ENCODE measurements around the gene PPWD1. TPM values are rescaled to one million over a fixed set of nuclear protein-coding genes. Genes with fewer than 3 reads are reported as not detected.
"Not testable (repeated sequence)": the region's sequence is repeated elsewhere in the genome, so short reads cannot be mapped to it uniquely, and the experiment has no call there.

Gene PPWD1
- 47.1 TPM for total RNA-seq

DNA sequence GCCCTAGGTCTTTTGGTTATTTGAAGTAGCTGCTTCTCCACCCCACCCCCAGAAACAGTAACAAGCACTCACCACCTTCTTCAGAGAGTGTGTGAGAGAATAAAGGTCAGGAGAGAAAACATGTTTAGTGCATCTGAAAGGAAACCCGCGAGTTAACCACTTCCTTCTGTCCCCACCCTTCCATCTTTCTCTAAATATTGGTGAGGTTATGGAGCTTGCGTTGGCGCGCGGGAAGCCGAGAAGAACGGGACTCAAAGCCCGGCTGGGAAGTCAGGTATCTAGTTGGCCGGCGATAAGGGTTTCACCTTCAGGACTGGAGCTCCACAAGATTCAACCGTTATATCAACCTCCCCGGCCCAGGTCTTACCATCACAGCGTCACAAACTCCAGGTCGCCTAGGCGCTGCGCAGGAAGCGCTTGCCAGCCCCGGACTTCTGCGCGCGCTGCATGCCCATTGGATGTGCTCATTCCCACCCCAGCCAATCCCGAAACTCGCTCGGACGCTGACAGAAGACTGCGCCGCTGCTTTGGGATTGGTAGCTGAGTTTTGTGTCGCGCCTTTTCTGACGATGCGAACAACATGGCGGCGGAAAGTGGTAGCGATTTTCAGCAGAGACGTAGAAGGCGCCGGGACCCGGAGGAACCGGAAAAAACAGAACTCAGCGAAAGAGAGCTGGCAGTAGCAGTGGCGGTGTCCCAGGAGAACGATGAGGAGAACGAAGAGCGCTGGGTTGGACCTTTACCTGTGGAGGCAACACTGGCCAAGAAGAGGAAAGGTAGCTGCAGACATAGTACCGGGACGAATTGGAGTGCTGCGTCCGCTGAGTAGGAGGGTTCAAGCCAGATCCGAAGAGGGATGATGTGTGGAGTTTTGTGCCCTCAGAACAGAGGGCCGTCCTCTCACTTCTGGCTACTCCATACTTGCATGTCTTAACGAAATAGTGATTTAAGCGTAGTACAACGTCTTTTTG is at the start of gene PPWD1, which contains the start of gene CENPK:
Gene PPWD1 (plus strand): TSS at position 566 of the 971 bp plus-strand sequence. CDS start 15 bp downstream, at position 581.
Gene CENPK (minus strand): TSS at position 438 of the 971 bp plus-strand sequence. CDS start 8,261 bp downstream, outside the sequence.
- intact Hi-C loops (cut with DNase I) = no loop called here
- DNase-seq (ENCODE audit: low spot score) (peak; percentile 95), ATAC-seq (peak; percentile 100)

DNA sequence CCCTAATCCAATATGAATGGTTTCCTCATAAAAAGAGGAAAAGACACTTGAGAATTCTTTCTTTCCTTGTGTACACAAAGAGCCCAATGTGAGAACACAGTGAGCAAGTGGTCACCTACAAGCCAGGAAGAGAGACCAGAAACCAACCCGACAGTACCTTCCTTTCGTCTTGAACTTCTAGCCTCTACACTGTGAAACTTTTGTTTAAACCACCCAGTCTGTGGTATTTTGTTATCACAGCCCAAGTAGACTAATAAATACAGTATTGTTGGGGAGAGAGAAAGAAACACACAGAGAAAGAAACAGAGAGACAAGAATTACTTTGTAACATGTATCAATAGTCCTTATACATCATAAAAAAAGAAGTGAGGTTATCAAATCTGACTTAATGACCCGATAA is 37.4 kb upstream of the PPWD1 start:
- no peak for DNase-seq (ENCODE audit: low spot score)
- intact Hi-C loops (cut with DNase I) = no loop called here
- ATAC-seq = no peak

DNA sequence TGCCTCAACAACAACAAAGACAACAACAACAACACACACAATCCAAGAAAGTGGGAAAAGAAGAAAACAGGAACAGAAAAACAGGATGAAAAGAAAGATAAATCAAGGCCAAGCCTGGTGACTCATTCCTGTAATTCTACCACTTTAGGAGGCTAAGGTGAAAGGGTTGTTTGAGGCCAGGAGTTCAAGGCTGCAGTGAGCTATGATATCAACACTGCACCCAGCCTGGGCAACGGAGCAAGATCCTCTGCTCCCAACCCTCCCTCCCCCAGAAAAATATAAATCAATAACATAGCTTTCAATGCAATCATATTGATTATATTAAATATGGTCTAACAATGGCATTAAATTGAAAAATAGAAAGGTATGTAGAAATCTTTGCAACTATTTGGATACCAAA is 32.2 kb upstream of the PPWD1 start:
- DNase-seq (ENCODE audit: low spot score) (no peak), ATAC-seq (no peak)
- intact Hi-C loops (cut with DNase I) = no loop called here

DNA sequence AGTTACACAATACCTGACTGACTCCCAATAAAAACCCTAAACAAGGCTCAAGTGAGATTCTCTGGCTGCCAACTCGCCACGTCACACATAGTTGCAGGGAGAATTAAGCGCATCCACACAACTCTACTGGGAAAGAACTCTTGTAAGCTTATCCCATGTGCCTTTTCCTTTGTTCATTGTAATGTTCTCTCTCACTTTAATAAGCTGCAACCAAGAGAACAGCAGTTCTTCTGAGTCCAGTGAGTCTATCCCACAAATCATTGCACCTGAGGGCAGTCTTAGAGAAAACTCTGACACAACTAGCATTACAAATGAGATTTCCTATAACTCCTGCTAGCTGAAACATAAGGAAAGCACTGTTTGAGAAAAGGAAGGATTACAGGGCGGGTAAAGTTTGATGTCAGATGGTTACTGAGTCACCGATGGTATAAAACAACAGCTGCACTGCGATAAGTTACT is 27.5 kb upstream of the PPWD1 start:
- intact Hi-C loops (cut with DNase I) = no loop called here
- ATAC-seq (no peak), DNase-seq (ENCODE audit: low spot score) (no peak)

DNA sequence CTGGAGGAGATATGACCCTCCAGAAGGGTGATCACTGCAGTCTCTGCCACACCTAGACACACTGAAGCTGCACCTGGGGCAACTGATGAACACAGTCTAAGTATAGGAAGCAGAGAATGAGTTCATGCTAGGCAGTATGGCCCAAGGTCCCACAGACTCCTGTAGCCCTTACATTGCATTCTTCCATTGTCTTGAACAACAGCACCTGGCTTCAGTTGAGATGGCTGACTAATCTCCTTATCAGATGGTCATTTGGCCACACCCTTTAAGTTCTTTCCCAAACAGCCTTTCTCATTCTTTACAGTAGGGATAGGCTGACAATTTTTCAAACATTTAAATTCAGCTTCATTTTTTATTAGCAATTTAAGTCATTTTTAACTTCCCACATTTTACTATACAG is 23.3 kb upstream of the PPWD1 start:
- DNase-seq (ENCODE audit: low spot score) (no peak), ATAC-seq (no peak)
- intact Hi-C loops (cut with DNase I) = no loop called here

DNA sequence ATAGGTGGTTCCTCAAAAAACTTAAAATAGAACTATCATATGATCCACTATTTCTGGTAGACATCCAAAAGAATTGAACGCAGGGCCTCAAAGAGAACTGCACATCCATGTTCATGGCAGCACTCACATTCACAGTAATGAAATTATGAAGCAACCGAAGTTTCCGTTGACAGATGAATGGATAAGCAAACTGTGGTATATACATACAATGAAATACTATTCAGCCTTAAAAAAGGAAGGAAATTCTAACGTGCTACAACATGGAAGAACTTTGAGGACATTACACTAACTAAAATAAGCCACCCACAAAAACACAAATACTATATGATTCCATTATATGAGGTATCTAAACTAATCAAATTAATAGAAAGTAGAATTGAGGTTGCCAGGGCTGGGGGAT is 18.6 kb upstream of the PPWD1 start:
- ATAC-seq (no peak), DNase-seq (ENCODE audit: low spot score) (no peak)
- intact Hi-C loops (cut with DNase I) = no loop called here

DNA sequence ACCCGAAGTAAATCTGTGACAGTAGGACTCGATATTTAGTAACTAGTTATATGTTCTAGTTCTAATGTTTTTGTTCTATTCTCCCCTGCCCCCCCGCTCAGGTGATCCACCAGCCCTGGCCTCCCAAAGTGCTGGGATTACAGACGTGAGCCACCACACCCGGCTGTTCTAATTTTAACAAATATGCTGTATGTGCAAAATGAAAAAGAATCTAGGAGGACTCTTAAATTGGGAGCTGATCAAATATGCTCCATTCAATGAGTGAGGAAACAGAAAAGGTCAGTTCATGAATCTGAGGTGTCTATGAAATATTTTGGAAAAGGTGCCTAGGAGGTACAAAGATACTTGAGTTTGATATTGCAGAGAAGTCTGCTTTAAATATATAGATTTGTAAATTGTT is 17.0 kb upstream of the PPWD1 start:
- intact Hi-C loops (cut with DNase I) = no loop called here
- DNase-seq (ENCODE audit: low spot score) (no peak), ATAC-seq (no peak)

DNA sequence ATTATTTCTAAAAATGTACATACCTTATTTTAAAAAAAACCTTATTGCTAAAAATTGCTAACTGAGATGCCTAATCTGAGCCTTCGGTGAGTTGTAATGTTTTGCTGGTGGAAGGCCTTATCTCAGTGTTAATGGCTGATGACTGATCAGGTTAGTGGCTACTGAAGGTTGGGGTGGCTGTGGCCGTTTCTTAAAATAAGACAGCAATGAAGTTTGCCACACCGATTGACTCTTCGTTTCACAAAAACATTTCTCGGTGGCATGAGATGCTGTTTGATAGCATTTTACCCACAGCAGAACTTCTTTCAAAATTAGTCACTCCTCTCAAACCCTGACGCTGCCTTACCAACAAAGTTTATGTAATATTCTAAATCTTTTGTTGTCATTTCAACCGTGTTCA is 14.8 kb upstream of the PPWD1 start:
- intact Hi-C loops (cut with DNase I) = no loop called here
- ATAC-seq (no peak), DNase-seq (ENCODE audit: low spot score) (no peak)

DNA sequence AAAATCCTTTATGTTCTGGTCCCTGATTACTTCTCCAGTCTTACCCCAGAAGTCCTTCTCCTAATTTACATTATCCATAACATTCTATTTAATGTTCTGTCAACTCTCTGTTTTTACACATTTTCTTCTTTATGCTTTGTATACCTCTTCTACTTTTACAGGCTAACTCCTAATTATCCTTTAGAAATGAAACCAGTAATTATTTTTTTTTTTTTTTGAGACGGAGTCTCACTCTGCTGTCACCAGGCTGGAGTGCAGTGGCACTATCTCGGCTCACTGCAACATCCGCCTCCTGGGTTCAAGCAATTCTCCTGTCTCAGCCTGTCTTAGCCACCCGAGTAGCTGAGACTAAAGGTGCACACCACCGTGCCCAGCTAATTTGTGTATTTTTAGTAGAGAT is 9.2 kb upstream of the PPWD1 start:
- DNase-seq (ENCODE audit: low spot score) (no peak), ATAC-seq (no peak)
- intact Hi-C loops (cut with DNase I) = no loop called here

DNA sequence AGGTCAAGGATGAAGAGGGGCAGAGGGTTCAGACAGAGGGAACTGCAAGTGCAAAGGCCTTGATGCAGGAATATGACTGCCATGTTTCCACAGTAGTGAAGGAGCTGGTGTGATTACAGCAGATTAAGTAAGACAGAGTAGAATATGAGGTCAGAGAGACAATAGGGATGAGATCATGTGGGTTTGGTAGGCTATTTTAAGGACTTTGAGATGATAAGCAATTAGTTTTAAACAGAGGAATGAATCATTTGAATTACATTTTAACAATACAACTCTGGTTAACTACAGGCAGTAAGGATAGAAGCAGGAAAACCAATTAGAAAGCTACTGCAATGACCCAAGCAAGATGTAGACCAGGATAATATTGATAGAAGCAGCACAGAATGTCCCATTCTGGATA is 7.8 kb upstream of the PPWD1 start:
- no peak for ATAC-seq
- intact Hi-C loops (cut with DNase I) = no loop called here

DNA sequence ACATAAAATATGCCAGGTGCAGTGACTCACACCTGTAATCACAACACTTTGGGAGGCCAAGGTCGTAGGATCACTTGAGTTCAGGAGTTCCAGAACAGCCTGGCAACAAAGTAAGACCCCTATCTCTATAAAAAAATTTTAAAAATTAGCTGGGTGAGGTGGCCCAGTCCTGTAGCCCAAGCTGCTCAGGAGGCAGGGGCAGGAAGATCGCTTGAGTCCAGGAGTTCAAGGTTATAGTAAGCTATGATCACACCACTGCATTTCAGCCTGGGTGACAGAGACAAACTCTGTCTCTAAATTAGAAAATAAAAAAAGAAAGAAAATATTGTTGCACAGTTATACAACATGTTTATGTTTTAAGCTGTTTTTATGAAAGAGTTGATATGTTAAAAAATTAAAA is 6.9 kb upstream of the PPWD1 start:
- no peak for DNase-seq (ENCODE audit: low spot score)
- no peak for ATAC-seq
- intact Hi-C loops (cut with DNase I) = no loop called here

More for the DNA sequence above, 7.8 kb upstream of the PPWD1 start:
- no peak for DNase-seq (ENCODE audit: low spot score)

DNA sequence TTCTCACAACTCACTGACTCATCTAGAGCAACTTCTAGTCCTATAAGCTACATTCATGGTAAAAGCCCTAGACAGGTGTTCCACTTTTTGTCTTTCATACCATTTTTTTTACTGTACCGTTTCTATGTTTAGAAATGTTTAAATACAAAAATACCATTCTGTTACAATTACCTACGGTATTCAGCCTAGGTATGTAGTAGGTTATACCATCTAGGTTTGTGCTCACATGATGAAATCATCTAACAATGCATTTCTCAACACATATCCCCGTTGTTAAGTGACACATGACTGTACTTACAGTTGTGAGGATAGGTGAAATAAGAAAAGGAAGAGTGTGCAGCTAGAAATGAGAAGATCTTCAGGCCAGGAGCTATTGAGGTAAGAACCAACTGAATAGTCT is 6.4 kb upstream of the PPWD1 start:
- no peak for ATAC-seq
- intact Hi-C loops (cut with DNase I) = no loop called here
- no peak for DNase-seq (ENCODE audit: low spot score)

DNA sequence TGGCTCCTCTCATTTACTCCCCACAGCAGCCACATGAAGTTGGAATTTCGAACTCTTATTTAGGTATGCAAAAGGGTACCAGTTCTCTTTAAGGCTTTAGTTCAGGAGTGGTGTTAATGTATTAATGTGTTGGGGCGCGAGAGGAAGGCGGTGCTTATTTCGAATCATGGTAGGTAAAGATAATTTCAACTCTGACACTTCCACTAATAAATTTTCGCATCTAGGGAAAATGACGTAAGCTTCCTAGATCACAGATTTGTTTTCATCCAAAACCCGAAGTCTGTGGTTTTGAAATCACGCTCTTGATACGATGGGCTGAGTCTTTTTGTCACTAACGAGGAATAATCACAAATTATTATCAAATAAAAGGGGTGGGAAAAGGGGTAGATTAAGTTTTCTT is 681 bp downstream of the PPWD1 start:
- intact Hi-C loops (cut with DNase I) = no loop called here
- ATAC-seq = no peak
- DNase-seq (ENCODE audit: low spot score) = no peak

DNA sequence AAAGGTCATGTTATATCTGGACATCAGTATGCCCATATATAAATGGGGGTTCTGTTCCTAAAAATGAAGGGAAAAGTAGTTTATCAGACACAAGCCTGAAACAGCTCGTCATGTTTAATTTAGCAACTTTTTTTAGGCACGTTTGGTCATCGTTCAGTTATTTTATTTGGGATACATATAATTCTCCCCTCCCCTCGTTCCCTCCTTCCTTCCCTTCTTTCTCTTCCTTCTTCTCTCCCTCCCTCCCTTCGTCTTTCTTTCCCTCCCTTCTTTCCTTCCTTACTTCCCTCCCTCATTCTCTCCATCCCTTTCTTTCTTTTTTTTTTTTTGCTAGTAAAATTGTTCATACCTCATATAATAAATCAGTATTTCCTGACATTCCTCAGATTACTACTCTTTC is 3.4 kb downstream of the PPWD1 start:
- intact Hi-C loops (cut with DNase I) = no loop called here
- ATAC-seq (no peak), DNase-seq (ENCODE audit: low spot score) (no peak)

DNA sequence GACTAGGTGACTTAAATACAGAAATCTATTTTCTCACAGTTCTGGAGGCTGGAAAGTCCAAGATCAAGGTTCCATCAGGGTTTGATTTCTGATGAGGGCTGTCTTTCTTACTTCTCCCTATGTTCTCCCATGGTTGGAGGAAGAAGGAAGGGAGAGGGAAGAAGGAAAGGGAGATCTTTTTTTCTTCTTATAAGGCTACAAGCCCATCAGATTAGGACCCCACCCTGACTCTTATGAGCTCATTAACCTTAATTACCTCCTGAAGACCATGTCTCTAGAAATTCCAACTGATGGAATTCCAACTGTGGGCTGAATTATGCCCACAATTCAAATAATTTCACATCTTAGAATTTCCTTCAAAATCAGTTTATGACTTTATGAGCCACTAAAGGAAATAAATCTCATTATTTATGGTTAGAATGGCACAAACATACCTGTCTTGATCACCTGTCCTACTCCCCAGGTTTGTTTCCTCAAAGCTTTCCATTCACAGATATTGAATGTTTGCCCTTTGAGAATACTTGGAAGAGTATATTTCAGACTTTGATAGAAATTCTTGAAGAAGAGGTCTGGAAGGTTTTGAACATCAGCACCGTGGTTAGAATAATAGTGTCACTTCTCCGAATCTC is 7.6 kb downstream of the PPWD1 start:
- no peak for DNase-seq (ENCODE audit: low spot score)
- intact Hi-C loops (cut with DNase I) = no loop called here
- ATAC-seq = no peak

DNA sequence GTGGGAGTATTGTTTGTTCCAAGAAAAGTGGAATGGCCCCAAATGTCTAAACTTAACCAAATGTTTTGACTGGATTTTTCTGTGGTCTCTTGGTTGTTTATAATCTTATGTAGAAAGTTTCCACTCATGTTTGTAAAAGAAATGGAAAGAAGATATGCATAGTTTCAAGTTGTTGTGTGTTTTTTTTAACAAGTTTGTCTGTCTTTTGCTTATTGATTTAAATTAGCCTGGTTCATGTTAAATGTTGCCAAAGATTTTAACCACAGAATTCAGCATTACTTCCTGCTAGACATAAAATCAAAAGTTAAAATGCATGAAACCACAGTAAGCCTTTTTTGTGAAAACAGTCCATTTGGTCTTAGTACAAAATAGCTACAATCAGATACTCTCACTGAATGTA is 14.0 kb downstream of the PPWD1 start:
- intact Hi-C loops (cut with DNase I) = no loop called here
- ATAC-seq (no peak), DNase-seq (ENCODE audit: low spot score) (no peak)

DNA sequence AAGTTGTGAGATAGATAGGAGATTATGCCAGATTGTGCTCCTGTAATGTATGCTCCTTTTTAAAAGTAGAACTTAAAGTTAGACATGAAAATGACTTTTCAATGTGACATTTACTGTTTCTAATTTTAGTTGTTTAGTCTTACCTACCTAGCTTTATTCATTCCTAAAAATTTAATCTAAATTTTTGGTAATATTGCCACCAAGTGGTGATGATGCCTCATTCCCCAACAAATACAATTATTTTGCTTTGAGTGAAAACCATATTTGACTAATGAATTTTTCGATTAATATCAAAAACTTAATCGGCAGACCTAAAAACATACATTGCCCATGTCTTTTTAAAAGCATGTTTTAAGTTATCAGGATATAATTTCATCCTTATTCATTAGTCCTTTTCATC is 25.6 kb downstream of the PPWD1 start:
- DNase-seq (ENCODE audit: low spot score) = no peak
- no peak for ATAC-seq
- intact Hi-C loops (cut with DNase I) = no loop called here

DNA sequence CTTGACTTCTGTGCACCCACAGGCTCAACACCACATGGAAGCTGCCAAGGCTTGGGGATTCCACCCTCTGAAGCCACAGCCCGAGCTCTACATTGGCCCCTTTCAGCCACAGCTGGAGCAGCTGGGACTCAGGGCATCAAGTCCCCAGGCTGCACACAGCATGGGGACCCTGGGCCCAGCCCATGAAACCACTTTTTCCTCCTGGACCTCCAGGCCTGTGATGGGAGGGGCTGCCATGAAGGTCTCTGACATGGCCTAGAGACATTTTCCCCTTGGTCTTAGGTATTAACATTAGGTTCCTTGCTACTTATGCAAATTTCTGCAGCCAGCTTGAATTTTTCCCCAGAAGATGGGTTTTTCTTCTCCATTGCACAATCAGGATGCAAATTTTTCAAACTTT is 38.7 kb downstream of the PPWD1 start:
- intact Hi-C loops (cut with DNase I); DNase-seq (ENCODE audit: low spot score); ATAC-seq: not testable (repeated sequence)

DNA sequence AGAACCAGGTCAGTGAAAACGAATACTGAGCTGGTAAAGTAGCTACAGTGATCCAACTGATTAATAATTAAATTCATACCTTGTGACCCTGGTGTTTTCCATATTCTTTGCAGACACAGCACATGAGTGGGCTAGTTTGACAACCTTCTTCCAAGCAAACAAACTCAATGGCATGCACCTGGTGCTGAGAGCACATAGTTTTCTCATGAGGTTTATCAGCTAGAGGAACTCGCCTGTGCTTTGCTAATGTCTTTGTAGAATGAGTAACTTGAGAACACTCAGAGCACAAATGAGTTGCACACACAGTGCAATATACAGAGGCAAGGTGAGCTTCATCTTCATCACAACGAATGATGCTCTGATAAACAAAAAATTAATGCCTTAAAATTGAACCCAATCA is 48.4 kb downstream of the PPWD1 start:
- ATAC-seq (no peak), DNase-seq (ENCODE audit: low spot score) (no peak)
- intact Hi-C loops (cut with DNase I) = no loop called here

DNA sequence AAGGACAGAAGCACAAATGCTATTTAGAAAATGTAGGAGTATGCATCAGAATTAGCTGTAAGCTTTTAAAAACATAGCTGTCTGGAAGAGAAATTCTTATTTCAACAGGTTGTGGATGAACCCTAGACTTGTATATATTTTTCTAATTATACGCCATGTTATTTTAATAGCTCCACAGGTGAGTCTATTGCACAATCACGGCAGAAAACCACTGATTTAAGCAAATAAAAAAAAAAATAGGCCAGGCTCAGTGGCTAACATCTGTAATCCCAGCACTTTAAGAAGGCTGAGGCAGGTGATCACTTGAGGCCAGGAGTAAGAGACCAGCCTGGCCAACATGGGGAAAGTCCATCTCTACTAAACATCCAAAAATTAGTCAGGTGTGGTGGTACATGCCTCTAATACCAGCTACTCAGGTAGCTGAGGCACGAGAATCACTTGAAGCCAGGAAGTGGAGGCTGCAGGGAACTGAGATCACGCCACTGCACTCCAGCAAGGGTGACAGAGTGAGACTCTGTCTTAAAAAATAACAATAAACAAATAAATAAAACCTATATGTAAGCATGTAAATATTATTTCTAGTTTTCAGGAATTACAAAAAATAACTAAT is 49.3 kb downstream of the PPWD1 start:
- intact Hi-C loops (cut with DNase I) = no loop called here
- no peak for DNase-seq (ENCODE audit: low spot score)
- ATAC-seq = no peak
